Panc1 (cell line): ENCODE data around the gene CST1. TPM values are rescaled to one million over a fixed set of nuclear protein-coding genes. Genes with fewer than 3 reads are reported as not detected.
"Not testable (repeated sequence)": the region's sequence is repeated elsewhere in the genome, so short reads cannot be mapped to it uniquely, and the experiment has no call there.

Experiments used
- ATAC-seq: fragments of 200-7000 bp; cut with Tn5 transposase; 2 replicates; pipeline ENCODE4 v1.9.1; 2020; ENCODE audit warnings: mild to moderate bottlenecking, moderate library complexity
- BruUV-seq: library from RNA; stranded (reverse); fragments of 400-500 nt; replicated peaks from 2 replicates; lab custom pipeline; 2021; lab: Mats Ljungman, UMichigan
- CTCF ChIA-PET: fragments of 300-600 bp; sonication (Branson Sonifier 250); formaldehyde crosslinking; loops from one replicate; lab custom pipeline; 2022; ENCODE audit warnings: antibody characterized with exemption; lab: Charles Lee
- POLR2A ChIA-PET: fragments of 300-600 bp; sonication (Branson Sonifier 250); formaldehyde crosslinking; loops from one replicate; lab custom pipeline; 2022; ENCODE audit warnings: antibody characterized with exemption; lab: Charles Lee
- DNase-seq: peaks from one replicate; pipeline ENCODE4 v3.0.0-alpha.2; 2010; ENCODE audit warnings: low read depth, low spot score
- H3K27ac ChIP-seq: 2 replicates; pipeline ENCODE4 v1.5.1; 2011; ENCODE audit warnings: mild to moderate bottlenecking, low read length, inconsistent platforms
- H3K27me3 ChIP-seq: fragments of 200-500 bp; sonication (Bioruptor generic); 2 replicates; pipeline ENCODE4 v1.6.0; 2014; ENCODE audit warnings: low read length, inconsistent platforms; ENCODE audit not compliant: control insufficient read depth, insufficient read depth
- H3K36me3 ChIP-seq: fragments of 200-500 bp; sonication (Bioruptor generic); 2 replicates; pipeline ENCODE4 v1.5.1; 2014; ENCODE audit warnings: inconsistent platforms, mild to moderate bottlenecking, low read length, moderate library complexity; ENCODE audit not compliant: control insufficient read depth, insufficient read depth
- H3K4me1 ChIP-seq: 2 replicates; pipeline ENCODE4 v1.5.1; 2011; ENCODE audit warnings: inconsistent platforms, mild to moderate bottlenecking, low read length, moderate library complexity; ENCODE audit not compliant: control insufficient read depth, insufficient read depth
- H3K4me3 ChIP-seq, 2 experiments: 2 replicates each; pipeline ENCODE4 v1.5.1; 2011 to 2012; ENCODE audit warnings: low read depth in 2 of 2, low read length in 2 of 2, mild to moderate bottlenecking in 2 of 2, inconsistent platforms in 1 of 2, moderate library complexity in 1 of 2
- H3K9me3 ChIP-seq: fragments of 200-500 bp; sonication (Bioruptor generic); 2 replicates; pipeline ENCODE4 v1.5.1; 2014; ENCODE audit warnings: low read depth, mild to moderate bottlenecking, inconsistent platforms, low read length, moderate library complexity; ENCODE audit not compliant: control insufficient read depth, insufficient read depth
- POLR2AphosphoS5 ChIP-seq: IDR thresholded peaks from 2 replicates; pipeline ENCODE4 v1.6.1; 2012; ENCODE audit warnings: mild to moderate bottlenecking, low read depth, low read length, moderate library complexity
- SIN3A ChIP-seq: IDR thresholded peaks from 2 replicates; pipeline ENCODE4 v1.6.1; 2012; ENCODE audit warnings: low read depth, mild to moderate bottlenecking, low read length, moderate library complexity, borderline replicate concordance; ENCODE audit not compliant: insufficient read depth
- TCF7L2 ChIP-seq: IDR thresholded peaks from 2 replicates; pipeline ENCODE4 v1.6.1; 2011; ENCODE audit warnings: mild to moderate bottlenecking, low read depth, low read length, inconsistent platforms
- in situ Hi-C: cut with HindIII; loops from 2 replicates; pipeline ENCODE4 v1.10.0; 2016; ENCODE audit warnings: low sequenced_read_pairs, low pct_unique_long_range_greater_than_20kb
- intact Hi-C: fragments of 100-400 bp; cut with micrococcal nuclease; formaldehyde crosslinking; loops from one replicate; pipeline ENCODE4 v1.10.0; 2022; ENCODE audit not compliant: unreplicated experiment
- total RNA-seq: library from RNA; stranded (reverse); gene quantifications from one replicate; pipeline ENCODE4 v1.2.1, GENCODE V29; 2021; ENCODE audit not compliant: unreplicated experiment
- TF ChIP-seq, protein P1 (sequence below), 2 experiments: IDR thresholded peaks; 2 replicates each; pipeline ENCODE4 v1.6.1; 2011 to 2012; ENCODE audit warnings: low read depth in 2 of 2, control low read depth in 1 of 2, low read length in 1 of 2, mild to moderate bottlenecking in 1 of 2, moderate library complexity in 1 of 2; ENCODE audit not compliant: insufficient read depth in 1 of 2
- TF ChIP-seq, protein P2 (sequence below): fragments of 450-650 bp; IDR thresholded peaks from 2 replicates; pipeline ENCODE4 v1.5.1; 2017; ENCODE audit warnings: mild to moderate bottlenecking

Gene CST1
- total RNA-seq, 1 experiment from 2014 or later = not detected

DNA sequence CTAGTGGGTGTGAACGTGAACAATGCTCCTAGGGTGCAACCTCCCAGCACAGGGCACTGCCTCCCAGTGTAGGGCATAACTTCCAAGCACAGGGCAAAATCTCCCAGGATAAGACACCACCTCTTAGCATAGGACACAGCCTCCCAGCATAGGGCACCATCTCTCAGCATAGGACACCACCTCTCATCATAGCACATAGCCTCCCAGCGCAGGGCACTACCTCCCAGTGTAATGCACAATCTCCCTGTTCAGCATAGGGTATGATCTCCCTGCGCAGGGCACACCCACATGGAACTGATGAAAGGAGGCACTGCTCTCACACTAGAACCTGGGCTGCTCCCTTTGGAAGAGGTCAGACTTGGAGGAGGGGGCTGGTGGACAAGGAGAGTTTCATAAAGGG, 21.3 kb upstream of the CST1 start:
- BruUV-seq = no TSS peak
- no peak overlapping the region for H3K27ac ChIP-seq
- no peaks in the 10 kb centered on the region for H3K27me3 ChIP-seq
- intact Hi-C loops (no loop called here), in situ Hi-C loops (no loop called here)
- ATAC-seq = no peak
- no peaks in the 10 kb centered on the region for H3K4me1 ChIP-seq
- no peaks in the 10 kb centered on the region for H3K9me3 ChIP-seq
- H3K36me3 ChIP-seq = no peaks in the 10 kb centered on the region
- H3K4me3 ChIP-seq = no peak overlapping the region
- CTCF ChIA-PET = no interaction called here
- no peak for DNase-seq
- TF ChIP-seq POLR2AphosphoS5 (no peak), SIN3A (no peak), TCF7L2 (no peak)
- TF ChIP-seq, protein P1, sequence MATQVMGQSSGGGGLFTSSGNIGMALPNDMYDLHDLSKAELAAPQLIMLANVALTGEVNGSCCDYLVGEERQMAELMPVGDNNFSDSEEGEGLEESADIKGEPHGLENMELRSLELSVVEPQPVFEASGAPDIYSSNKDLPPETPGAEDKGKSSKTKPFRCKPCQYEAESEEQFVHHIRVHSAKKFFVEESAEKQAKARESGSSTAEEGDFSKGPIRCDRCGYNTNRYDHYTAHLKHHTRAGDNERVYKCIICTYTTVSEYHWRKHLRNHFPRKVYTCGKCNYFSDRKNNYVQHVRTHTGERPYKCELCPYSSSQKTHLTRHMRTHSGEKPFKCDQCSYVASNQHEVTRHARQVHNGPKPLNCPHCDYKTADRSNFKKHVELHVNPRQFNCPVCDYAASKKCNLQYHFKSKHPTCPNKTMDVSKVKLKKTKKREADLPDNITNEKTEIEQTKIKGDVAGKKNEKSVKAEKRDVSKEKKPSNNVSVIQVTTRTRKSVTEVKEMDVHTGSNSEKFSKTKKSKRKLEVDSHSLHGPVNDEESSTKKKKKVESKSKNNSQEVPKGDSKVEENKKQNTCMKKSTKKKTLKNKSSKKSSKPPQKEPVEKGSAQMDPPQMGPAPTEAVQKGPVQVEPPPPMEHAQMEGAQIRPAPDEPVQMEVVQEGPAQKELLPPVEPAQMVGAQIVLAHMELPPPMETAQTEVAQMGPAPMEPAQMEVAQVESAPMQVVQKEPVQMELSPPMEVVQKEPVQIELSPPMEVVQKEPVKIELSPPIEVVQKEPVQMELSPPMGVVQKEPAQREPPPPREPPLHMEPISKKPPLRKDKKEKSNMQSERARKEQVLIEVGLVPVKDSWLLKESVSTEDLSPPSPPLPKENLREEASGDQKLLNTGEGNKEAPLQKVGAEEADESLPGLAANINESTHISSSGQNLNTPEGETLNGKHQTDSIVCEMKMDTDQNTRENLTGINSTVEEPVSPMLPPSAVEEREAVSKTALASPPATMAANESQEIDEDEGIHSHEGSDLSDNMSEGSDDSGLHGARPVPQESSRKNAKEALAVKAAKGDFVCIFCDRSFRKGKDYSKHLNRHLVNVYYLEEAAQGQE (IDR thresholded peaks at IDR 0.05; ENCODE audit: insufficient read depth in 1 of 2, low read depth in 2 of 2, low read length in 1 of 2) = no peak
- TF ChIP-seq, protein P2, sequence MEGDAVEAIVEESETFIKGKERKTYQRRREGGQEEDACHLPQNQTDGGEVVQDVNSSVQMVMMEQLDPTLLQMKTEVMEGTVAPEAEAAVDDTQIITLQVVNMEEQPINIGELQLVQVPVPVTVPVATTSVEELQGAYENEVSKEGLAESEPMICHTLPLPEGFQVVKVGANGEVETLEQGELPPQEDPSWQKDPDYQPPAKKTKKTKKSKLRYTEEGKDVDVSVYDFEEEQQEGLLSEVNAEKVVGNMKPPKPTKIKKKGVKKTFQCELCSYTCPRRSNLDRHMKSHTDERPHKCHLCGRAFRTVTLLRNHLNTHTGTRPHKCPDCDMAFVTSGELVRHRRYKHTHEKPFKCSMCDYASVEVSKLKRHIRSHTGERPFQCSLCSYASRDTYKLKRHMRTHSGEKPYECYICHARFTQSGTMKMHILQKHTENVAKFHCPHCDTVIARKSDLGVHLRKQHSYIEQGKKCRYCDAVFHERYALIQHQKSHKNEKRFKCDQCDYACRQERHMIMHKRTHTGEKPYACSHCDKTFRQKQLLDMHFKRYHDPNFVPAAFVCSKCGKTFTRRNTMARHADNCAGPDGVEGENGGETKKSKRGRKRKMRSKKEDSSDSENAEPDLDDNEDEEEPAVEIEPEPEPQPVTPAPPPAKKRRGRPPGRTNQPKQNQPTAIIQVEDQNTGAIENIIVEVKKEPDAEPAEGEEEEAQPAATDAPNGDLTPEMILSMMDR = no peak
- POLR2A ChIA-PET = no interaction called here

DNA sequence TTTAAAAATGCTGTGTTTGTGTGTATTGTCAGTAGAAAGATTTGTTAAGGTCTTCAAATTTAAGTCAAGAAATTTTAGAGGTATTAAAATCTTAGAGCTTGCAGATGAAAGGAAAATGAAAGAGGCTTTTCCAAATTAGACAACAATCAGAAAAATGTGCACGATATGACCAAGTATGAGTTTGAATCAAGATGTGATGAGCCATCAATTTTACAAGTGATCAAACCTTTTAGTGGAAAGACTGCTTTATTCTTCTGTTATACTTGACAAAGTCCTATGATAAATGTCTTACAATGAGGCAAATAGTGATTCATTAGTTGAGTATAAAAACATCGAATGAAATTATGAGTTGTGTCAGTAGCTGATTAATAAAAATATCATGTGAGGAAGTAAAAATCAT, 19.6 kb upstream of the CST1 start:
- no peak for TF ChIP-seq TCF7L2
- in situ Hi-C loops = no loop called here
- Histone ChIP-seq H3K27ac (no peak overlapping the region), H3K9me3 (no peaks in the 10 kb centered on the region), H3K36me3 (no peaks in the 10 kb centered on the region), H3K4me3 (no peak overlapping the region), H3K27me3 (no peaks in the 10 kb centered on the region), H3K4me1 (no peaks in the 10 kb centered on the region)
- intact Hi-C loops = no loop called here
- ChIA-PET CTCF (no interaction called here), POLR2A (no interaction called here)
- BruUV-seq = no TSS peak
- no peak for ATAC-seq
- no peak for DNase-seq

DNA sequence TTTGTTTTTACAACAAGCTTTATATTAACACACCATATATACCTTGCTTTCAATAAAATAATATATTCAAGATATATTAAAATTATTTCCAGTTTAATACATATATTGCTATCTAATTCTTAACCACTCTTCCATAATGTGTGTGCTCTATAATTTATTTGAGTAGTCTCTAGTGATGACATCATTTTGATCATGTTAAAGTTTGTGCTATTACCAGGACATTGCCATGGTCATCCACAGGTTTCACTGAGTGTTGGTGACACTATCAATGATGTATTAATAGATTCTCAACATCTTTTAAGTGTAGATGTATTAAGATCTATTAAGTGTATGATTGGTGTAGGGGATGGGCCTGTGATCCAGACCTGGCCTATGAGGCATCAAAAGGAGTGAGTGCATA, 17.8 kb upstream of the CST1 start:
- H3K4me3 ChIP-seq, BruUV-seq, intact Hi-C loops, H3K36me3 ChIP-seq, DNase-seq, POLR2A ChIA-PET, H3K9me3 ChIP-seq, H3K4me1 ChIP-seq, CTCF ChIA-PET, H3K27ac ChIP-seq, H3K27me3 ChIP-seq, ATAC-seq, in situ Hi-C loops: not testable (repeated sequence)
